HCT116 (cell line): Measurements from ENCODE around the gene COG2. TPM values are rescaled to one million over a fixed set of nuclear protein-coding genes. Genes with fewer than 3 reads are reported as not detected.

Source experiments
- ATAC-seq: fragments of 200-7000 bp; cut with Tn5 transposase; 2 replicates; pipeline ENCODE4 v1.9.1; 2020; ENCODE audit warnings: mild to moderate bottlenecking, moderate library complexity
- BruUV-seq: library from RNA; stranded (reverse); fragments of 400-500 nt; replicated peaks from 2 replicates; lab custom pipeline; 2021; lab: Mats Ljungman, UMichigan
- CTCF ChIA-PET: fragments of 300-600 bp; sonication (Branson Sonifier 250); formaldehyde crosslinking; loops from one replicate; lab custom pipeline; 2021; ENCODE audit warnings: antibody characterized with exemption; lab: Charles Lee
- POLR2A ChIA-PET: fragments of 300-600, 350-600 bp; sonication (Branson Sonifier 250); formaldehyde crosslinking; loops from one replicate; lab custom pipeline; 2021; ENCODE audit warnings: antibody characterized with exemption; lab: Charles Lee
- RAD21 ChIA-PET, 2 experiments: fragments of 300-600 bp; sonication (Branson Sonifier 250); formaldehyde crosslinking; loops; one replicate each; lab custom pipeline; 2023; ENCODE audit warnings: low total read pairs in 2 of 2; ENCODE audit not compliant: uncharacterized antibody in 2 of 2, unreplicated experiment in 2 of 2, low non-redundant PET in 1 of 2; lab: Charles Lee
- DNase-seq: peaks from one replicate; pipeline ENCODE4 v3.0.0-alpha.2; 2010; ENCODE audit warnings: low read depth, low spot score
- H2AFZ ChIP-seq: fragments of 200-600 bp; shearing (Covaris generic), sonication (generic); 2 replicates; pipeline ENCODE4 v1.6.1; 2017; ENCODE audit warnings: low read depth, mixed run types, mixed read lengths, antibody characterized with exemption, low read length; ENCODE audit not compliant: poor library complexity, severe bottlenecking
- H3K27ac ChIP-seq: 2 replicates; pipeline ENCODE4 v1.5.1; 2012; ENCODE audit warnings: low read depth, low read length
- H3K27me3 ChIP-seq: fragments of 200-600 bp; sonication (generic); 2 replicates; pipeline ENCODE4 v1.6.1; 2016; ENCODE audit warnings: mixed run types, low read length, mixed read lengths; ENCODE audit not compliant: insufficient read depth
- H3K36me3 ChIP-seq, 2 experiments: fragments of 200-500 bp in 1 of 2; fragments of 200-600 bp in 1 of 2; sonication (Bioruptor generic) in 1 of 2; sonication (generic) in 1 of 2; 2 replicates each; pipeline versions ENCODE4 v1.5.1 to v1.6.1; 2014 to 2016; ENCODE audit warnings: low read length in 2 of 2, inconsistent platforms in 1 of 2, mixed read lengths in 1 of 2, mixed run types in 1 of 2; ENCODE audit not compliant: insufficient read depth in 2 of 2, control insufficient read depth in 1 of 2
- H3K4me1 ChIP-seq, 2 experiments: fragments of 200-600 bp in 1 of 2; sonication (generic) in 1 of 2; 2 replicates each; pipeline versions ENCODE4 v1.5.1 to v1.6.1; 2012 to 2017; ENCODE audit warnings: low read length in 2 of 2, inconsistent platforms in 1 of 2, mild to moderate bottlenecking in 1 of 2, mixed read lengths in 1 of 2, mixed run types in 1 of 2, moderate library complexity in 1 of 2; ENCODE audit not compliant: insufficient read depth in 2 of 2, control insufficient read depth in 1 of 2
- H3K4me2 ChIP-seq: fragments of 200-600 bp; sonication (generic); 2 replicates; pipeline ENCODE4 v1.6.1; 2017; ENCODE audit warnings: mixed run types, low read length, mixed read lengths
- H3K4me3 ChIP-seq, 2 experiments: fragments of 200-600 bp in 1 of 2; sonication (generic) in 1 of 2; replicated peaks in 1 of 2; 2 replicates each; pipeline ENCODE4 v1.5.1; 2011 to 2016; ENCODE audit warnings: low read length in 2 of 2, control low read depth in 1 of 2, low read depth in 1 of 2, mild to moderate bottlenecking in 1 of 2, mixed read lengths in 1 of 2, mixed run types in 1 of 2
- H3K79me2 ChIP-seq: fragments of 200-600 bp; sonication (generic); 2 replicates; pipeline ENCODE4 v1.6.1; 2017; ENCODE audit warnings: mild to moderate bottlenecking, mixed run types, low read length, moderate library complexity, mixed read lengths; ENCODE audit not compliant: insufficient read depth
- H3K9ac ChIP-seq: fragments of 200-600 bp; sonication (generic); 2 replicates; pipeline ENCODE4 v1.6.1; 2016; ENCODE audit warnings: low read length, mixed read lengths
- H3K9me2 ChIP-seq: fragments of 200-600 bp; sonication (generic), shearing (Covaris generic); 2 replicates; pipeline ENCODE4 v1.6.1; 2017; ENCODE audit warnings: mixed run types, mild to moderate bottlenecking, moderate library complexity; ENCODE audit not compliant: insufficient read depth
- H3K9me3 ChIP-seq, 2 experiments: fragments of 200-500 bp in 1 of 2; fragments of 200-600 bp in 1 of 2; sonication (Bioruptor generic) in 1 of 2; sonication (generic) in 1 of 2; 2 replicates each; pipeline ENCODE4 v1.6.1; 2014 to 2017; ENCODE audit warnings: low read length in 2 of 2, mixed read lengths in 2 of 2, inconsistent platforms in 1 of 2, low read depth in 1 of 2, mild to moderate bottlenecking in 1 of 2, mixed run types in 1 of 2, moderate library complexity in 1 of 2; ENCODE audit not compliant: control insufficient read depth in 1 of 2, insufficient read depth in 1 of 2
- H4K20me1 ChIP-seq: fragments of 200-600 bp; sonication (generic), shearing (Covaris generic); 2 replicates; pipeline ENCODE4 v1.6.1; 2017; ENCODE audit warnings: mixed run types, mild to moderate bottlenecking, moderate library complexity; ENCODE audit not compliant: insufficient read depth
- EGR1 ChIP-seq: IDR thresholded peaks from 2 replicates; pipeline ENCODE4 v1.6.1; 2012; ENCODE audit warnings: low read depth
- ELF1 ChIP-seq: IDR thresholded peaks from 2 replicates; pipeline ENCODE4 v1.6.1; 2012; ENCODE audit warnings: low read depth, borderline replicate concordance
- EZH2 ChIP-seq: fragments of 200-600 bp; sonication (generic); IDR thresholded peaks from 2 replicates; pipeline ENCODE4 v1.6.1; 2017; ENCODE audit warnings: antibody characterized with exemption, mixed run types
- RAD21 ChIP-seq: IDR thresholded peaks from 2 replicates; pipeline ENCODE4 v1.6.1; 2012; ENCODE audit warnings: low read depth, mild to moderate bottlenecking
- SRF ChIP-seq: IDR thresholded peaks from 2 replicates; pipeline ENCODE4 v1.6.1; 2012; ENCODE audit warnings: low read depth
- ZFX ChIP-seq: fragments of 450-650 bp; IDR thresholded peaks from 2 replicates; pipeline ENCODE4 v1.6.1; 2017
- ZNF274 ChIP-seq: fragments of 200-500 bp; sonication (Bioruptor generic); IDR thresholded peaks from 2 replicates; pipeline ENCODE4 v1.6.1; 2014; ENCODE audit warnings: mild to moderate bottlenecking, low read depth, low read length, inconsistent platforms
- intact Hi-C: fragments of 100-400 bp; cut with micrococcal nuclease; formaldehyde crosslinking; loops from 2 replicates; pipeline ENCODE4 v1.10.0; 2022
- total RNA-seq: library from RNA; stranded (reverse); gene quantifications from one replicate; pipeline ENCODE4 v1.2.1, GENCODE V29; 2021; ENCODE audit not compliant: unreplicated experiment
- TF ChIP-seq, protein P1 (sequence below): IDR thresholded peaks from 2 replicates; pipeline ENCODE4 v1.6.1; 2012
- TF ChIP-seq, protein P2 (sequence below): IDR thresholded peaks from 2 replicates; pipeline ENCODE4 v1.6.1; 2011; ENCODE audit warnings: mild to moderate bottlenecking, low read length, moderate library complexity; ENCODE audit not compliant: insufficient replicate concordance; ENCODE audit errors: extremely low read depth

COG2 gene
- total RNA-seq, 1 experiment from 2014 or later, result 28.6 TPM

GRCh38 chr1:230699716-230700115 is 57.4 kb downstream of the COG2 start:
- no peak overlapping the region for H3K4me3 ChIP-seq
- intact Hi-C loops, result no loop called here
- BruUV-seq, result no TSS peak
- H3K27me3 ChIP-seq, result peaks cover 4% of the 10 kb centered on the region; the same call in 1 of the 2 replicates
- no peak overlapping the region for H2AFZ ChIP-seq
- ChIA-PET POLR2A (no interaction called here), CTCF (no interaction called here)
- no peaks in the 10 kb centered on the region for H3K79me2 ChIP-seq
- no peak overlapping the region for H3K9ac ChIP-seq
- no peaks in the 10 kb centered on the region for H3K9me3 ChIP-seq
- DNase-seq, result no peak
- peaks cover 14 to 16% of the 10 kb centered on the region in 2 experiments for H3K4me1 ChIP-seq
- no peak for ATAC-seq
- H3K4me2 ChIP-seq, result no peak overlapping the region
- H3K9me2 ChIP-seq, result no peaks in the 10 kb centered on the region
- no peak for TF ChIP-seq ZFX
- TF ChIP-seq, protein P1, sequence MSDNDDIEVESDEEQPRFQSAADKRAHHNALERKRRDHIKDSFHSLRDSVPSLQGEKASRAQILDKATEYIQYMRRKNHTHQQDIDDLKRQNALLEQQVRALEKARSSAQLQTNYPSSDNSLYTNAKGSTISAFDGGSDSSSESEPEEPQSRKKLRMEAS, result no peak
- TF ChIP-seq RAD21, result no peak
- TF ChIP-seq SRF, result no peak
- TF ChIP-seq EZH2, result no peak
- no peak for TF ChIP-seq EGR1
- TF ChIP-seq ZNF274, result no peak
- TF ChIP-seq, protein P2, sequence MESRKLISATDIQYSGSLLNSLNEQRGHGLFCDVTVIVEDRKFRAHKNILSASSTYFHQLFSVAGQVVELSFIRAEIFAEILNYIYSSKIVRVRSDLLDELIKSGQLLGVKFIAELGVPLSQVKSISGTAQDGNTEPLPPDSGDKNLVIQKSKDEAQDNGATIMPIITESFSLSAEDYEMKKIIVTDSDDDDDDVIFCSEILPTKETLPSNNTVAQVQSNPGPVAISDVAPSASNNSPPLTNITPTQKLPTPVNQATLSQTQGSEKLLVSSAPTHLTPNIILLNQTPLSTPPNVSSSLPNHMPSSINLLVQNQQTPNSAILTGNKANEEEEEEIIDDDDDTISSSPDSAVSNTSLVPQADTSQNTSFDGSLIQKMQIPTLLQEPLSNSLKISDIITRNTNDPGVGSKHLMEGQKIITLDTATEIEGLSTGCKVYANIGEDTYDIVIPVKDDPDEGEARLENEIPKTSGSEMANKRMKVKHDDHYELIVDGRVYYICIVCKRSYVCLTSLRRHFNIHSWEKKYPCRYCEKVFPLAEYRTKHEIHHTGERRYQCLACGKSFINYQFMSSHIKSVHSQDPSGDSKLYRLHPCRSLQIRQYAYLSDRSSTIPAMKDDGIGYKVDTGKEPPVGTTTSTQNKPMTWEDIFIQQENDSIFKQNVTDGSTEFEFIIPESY, result no peak
- no peak for TF ChIP-seq ELF1
- TF ChIP-seq, all 23 proteins: peak for 0
- RAD21 ChIA-PET, result no interaction called here
- no peak overlapping the region for H3K27ac ChIP-seq
- H3K36me3 ChIP-seq, result no peaks in the 10 kb centered on the region
- H4K20me1 ChIP-seq, result no peaks in the 10 kb centered on the region
